ENCODE data around the gene DCAF6.
A peak's percentile ranks its signal among the peaks of the same experiment; 100 is the strongest.
"Not testable (repeated sequence)": the region's sequence is repeated elsewhere in the genome, so short reads cannot be mapped to it uniquely, and the experiment has no call there.

Gene DCAF6, protein sequence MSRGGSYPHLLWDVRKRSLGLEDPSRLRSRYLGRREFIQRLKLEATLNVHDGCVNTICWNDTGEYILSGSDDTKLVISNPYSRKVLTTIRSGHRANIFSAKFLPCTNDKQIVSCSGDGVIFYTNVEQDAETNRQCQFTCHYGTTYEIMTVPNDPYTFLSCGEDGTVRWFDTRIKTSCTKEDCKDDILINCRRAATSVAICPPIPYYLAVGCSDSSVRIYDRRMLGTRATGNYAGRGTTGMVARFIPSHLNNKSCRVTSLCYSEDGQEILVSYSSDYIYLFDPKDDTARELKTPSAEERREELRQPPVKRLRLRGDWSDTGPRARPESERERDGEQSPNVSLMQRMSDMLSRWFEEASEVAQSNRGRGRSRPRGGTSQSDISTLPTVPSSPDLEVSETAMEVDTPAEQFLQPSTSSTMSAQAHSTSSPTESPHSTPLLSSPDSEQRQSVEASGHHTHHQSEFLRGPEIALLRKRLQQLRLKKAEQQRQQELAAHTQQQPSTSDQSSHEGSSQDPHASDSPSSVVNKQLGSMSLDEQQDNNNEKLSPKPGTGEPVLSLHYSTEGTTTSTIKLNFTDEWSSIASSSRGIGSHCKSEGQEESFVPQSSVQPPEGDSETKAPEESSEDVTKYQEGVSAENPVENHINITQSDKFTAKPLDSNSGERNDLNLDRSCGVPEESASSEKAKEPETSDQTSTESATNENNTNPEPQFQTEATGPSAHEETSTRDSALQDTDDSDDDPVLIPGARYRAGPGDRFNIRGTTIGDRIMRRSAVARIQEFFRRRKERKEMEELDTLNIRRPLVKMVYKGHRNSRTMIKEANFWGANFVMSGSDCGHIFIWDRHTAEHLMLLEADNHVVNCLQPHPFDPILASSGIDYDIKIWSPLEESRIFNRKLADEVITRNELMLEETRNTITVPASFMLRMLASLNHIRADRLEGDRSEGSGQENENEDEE

DNA sequence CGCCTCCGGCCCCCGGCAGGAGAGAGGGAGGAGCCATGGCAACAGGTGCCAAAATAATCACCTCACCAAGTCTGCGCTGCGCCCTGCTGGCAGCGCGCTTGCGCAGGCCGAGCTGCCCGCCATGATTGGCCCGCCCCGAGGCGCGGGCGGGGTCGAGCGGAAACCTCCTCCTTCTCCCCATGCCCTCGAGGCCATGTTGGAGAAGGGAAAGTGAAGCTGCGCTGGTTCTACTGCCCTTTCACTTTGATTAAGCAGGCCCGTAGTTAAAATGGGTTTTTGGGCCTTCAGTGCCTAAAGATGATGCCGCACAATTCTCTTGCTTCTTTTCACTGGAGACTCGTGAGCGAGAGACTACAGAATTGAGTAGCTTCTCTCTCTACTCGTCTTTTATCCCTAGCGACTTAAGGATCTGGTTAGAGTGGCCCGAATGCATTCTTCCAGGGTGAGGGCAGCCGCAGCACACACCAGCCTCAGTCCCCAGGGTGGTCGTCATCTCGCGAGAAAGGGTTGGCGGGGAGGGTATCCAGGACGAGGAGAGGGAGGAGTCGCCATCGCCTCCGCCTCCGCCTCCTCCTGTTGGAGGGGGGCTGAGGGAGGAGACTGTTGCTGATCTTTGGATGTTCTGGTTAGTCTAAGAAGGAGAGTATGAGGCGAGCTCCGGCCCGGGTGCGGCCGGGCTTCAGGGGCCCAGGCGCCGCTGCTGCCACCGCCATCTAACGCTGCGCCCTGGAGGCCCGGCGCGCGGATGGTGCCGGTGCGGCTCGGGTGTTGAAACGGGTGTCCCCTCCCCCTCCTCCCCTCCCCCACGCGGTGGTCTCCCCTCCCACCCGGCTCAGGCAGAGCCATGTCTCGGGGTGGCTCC lies at the start of gene DCAF6:
Gene DCAF6, plus strand, starts transcription at position 616 of the 862 bp plus-strand sequence. Its CDS starts 229 bp downstream, at position 845.
- peak; percentile 95 for DNase-seq (ENCODE audit: low read depth)

DNA sequence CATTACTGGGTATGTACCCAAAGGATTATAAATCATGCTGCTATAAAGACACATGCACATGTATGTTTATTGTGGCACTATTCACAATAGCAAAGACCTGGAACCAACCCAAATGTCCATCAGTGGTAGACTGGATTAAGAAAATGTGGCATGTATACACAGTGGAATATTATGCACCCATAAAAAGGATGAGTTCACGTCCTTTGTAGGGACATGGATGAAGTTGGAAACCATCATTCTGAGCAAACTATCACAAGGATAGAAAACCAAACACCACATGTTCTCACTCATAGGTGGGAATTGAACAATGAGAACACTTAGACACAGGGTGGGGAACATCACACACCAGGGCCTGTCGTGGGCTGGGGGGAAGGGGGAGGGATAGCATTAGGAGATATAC lies 49.3 kb upstream of the DCAF6 start:
- DNase-seq (ENCODE audit: low read depth), result not testable (repeated sequence)

DNA sequence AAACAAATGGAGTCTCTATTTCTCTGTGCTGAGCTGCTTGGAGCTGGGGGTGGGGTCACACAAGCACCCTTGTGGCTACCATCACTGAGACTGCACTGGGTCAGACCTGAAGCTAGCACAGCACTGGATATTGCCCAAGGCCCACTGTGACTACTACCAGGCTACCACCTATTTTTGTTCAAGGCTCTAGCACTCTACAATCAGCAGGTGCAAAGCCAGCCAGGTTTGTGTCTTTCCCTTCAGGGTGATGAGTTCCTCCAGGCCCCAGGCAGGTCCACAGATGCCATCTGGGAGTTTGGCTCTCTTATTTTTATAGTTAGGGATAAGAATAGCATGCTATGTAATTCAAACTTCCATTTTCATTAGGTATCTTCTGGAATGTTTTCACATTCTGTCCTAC lies 46.1 kb upstream of the DCAF6 start:
- DNase-seq (ENCODE audit: low read depth), result no peak

DNA sequence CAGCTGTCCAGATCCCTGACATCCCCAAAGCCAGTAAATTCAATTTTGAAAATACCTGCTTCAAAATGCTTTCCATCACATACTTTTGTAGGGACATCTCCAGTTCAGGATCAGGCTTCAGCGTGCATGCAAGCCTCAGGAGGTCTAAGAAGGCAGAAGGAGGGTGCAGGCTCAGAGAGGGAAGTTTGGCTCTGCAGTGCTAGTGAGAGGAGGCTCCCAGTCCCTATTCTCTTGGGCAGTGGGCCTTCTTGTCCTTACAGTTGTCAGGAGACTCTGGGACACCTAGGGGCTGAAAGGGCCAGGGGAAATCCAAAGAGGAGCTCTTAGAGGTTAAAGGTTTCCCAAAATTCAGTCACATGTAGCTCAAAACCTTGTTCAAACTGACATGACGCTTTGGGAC lies 42.7 kb upstream of the DCAF6 start:
- no peak for DNase-seq (ENCODE audit: low read depth)

DNA sequence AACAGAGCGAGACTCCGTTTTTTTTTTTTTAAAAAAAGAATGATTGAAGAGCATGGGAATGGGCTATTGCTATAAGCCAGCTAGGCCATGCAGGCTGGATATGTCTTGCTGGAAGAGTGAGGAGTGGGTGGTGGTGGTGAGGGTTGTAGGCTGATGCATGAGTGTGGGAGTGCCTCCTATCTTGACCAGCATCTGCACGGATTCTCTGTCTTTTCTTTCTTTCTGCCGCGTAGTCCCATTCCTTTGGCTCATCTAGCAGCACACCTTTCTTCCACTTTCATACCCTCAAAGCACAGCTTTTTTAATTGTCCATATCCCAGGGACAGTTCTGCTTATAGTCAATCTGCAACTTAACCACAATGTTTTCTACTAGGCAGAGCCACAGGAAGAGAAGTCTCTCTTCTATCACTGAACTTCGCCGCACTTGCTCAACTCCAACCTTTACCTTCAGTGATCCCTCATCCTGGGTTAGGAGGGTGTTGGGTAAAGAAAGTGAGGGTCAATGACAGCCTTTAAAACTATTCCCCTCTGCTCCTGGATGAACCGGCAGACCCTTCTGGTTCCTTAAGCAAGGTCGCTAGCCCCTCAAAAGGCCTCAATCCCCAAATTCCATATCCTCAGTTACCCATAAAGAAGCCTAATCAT lies 37.8 kb upstream of the DCAF6 start:
- no peak for DNase-seq (ENCODE audit: low read depth)

DNA sequence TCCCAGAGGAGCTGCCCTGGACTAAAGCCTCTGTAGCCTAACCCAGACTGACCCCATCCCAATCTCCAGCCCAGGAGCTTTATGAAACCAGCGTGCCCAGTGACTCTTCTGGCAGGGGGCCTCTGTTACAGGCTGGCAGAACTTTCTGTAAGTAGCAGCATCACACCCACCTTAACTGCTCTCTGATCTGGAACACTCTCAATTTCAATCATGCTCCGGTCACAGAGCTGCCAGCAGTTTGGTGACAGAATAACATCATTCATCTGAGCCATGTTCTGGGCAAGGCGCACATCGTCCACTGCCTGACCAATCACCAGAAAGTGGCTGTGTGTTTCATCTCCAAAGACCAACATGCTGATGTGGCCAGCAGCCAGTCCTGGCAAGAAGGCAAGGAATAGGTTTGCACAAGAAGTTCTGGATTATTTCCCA lies 37.2 kb upstream of the DCAF6 start:
- no peak for DNase-seq (ENCODE audit: low read depth)

DNA sequence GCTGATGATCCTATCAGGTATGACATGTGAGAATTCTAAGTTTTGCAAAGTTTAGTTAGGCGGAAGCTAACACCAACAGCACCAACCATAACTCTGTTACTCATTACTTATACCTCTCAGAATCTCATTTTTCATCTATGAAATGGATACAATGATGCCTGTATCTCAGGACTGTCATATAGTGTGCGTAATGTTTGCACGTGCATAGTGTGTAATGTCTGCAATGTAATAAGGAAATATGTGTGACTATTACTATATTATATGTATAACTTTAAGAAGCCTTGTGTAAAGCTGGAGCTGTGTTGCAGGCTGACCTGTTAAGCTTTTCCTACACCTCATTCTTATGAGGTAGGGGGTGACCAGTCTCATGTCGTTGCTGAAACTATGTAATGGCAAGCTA lies 35.6 kb upstream of the DCAF6 start:
- DNase-seq (ENCODE audit: low read depth), result no peak

DNA sequence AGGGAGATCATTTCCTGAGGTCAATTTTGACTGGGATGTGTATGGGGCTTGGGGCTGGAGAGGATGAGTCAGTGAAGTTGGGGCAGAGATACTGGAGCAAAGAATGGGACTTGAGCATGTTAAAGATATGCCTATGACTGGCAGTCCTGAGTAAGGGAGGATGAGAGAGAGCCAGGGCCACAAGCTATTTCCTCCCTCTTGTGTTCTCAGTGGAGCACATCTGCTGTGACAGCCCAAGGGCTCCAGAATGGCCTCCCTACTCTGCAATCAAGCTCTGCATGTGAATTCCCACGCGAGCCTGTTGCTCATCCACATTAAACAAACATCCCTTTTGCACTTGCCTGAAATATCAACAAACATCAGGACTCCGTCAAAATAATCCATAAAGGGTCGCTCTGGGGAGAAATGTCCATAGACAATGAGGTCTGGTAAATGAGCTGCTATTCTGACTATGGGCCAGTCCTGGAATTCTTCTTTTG lies 31.8 kb upstream of the DCAF6 start:
- DNase-seq (ENCODE audit: low read depth), result no peak

DNA sequence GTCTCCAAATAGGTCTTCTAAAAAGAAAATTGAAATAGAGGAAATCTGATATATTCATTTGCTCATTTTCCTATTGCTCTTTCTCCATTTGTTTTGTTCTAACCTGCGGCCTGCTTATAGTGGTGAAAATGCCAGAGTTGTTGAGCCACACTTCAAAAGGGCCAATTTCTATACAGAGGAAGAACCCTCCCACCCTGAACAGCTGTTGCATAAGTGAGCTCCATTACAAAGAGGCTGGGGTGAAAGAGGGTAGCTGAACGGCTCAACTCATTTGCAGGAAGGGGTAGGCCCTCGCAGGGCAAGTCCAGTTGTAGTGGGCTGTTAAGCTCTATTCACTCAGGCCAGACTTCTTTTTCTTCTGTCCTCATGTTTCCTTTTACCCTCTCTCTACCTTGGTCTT lies 31.3 kb upstream of the DCAF6 start:
- no peak for DNase-seq (ENCODE audit: low read depth)

DNA sequence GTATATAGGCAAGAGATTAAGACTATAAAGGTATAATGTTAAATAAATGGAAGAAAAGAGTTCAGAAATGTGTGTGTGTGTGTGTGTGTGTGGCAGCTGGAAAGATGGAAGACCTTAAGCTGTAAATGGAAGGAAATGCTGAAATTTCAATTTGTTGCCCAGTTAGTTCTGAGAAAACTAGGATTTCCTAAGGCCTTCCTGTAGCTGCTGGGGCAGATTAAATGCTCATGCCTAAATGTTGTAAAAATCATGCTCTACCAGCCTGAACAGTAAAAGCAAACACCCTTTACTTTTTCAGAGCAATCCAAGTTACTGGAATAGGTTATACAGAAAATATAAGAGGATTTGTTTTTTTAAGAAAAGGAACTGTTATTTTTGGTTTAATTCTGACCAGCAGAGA lies 30.8 kb upstream of the DCAF6 start:
- no peak for DNase-seq (ENCODE audit: low read depth)

DNA sequence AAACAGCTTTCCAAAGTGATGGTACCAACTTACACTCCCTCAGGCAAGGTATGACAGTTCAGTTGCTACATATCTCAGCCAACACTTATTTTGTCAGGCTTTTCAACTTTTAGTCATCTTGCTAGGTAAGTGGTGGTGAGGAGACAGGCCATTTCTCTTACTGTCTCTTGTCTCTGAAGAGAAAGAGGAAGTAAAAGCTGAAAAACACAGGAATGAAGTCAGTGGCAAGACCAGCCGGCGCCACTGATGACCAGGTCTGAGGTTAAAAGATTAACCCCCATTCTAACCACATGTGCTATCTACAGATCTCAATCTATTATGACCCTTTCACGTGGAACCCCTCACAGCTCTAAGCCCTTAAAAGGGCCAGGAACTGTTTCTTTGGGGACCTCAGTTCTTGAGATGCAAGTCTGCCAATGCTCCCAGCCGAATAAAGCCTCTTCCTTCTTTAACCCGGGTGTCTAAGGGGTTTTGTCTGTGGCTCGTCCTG lies 26.7 kb upstream of the DCAF6 start:
- DNase-seq (ENCODE audit: low read depth), result no peak

DNA sequence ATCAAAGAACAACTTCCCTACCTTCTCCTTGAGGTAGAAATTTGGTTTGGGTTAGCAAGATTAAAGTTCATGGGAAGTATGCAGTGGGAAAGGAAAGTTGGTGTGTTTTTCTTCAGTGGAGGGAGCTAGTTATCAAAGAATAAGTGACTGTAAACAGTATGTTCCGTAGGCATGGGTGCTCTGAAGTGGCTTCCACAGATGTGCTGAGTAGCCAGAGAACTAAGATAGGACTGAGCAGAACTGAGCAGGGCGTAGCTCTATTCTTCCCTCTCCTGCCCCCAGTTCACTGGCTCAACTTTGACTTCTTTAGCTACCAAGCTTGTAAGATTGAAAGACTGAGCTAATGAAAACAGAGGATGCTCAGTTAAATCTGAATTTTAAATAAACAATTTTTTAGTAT lies 26.0 kb upstream of the DCAF6 start:
- no peak for DNase-seq (ENCODE audit: low read depth)

DNA sequence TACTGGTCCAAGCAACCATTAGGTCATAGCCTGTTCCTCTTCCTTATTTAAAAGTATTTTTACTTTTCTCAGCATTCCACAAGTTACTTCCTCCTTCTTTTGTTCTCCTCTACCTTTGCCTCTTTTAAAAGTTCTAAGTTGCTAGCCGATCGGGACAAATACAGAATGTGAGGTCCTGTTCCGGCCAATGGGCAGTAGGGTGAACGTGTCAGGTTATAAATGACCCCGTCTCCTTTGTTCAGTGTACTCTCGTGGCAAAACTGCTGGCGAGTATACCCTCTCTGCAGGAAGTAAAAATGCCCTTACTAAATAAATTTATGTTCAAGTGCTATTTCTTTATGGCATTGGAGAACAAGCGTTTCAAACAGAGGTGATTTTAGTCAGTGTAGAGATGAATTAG lies 25.1 kb upstream of the DCAF6 start:
- no peak for DNase-seq (ENCODE audit: low read depth)

DNA sequence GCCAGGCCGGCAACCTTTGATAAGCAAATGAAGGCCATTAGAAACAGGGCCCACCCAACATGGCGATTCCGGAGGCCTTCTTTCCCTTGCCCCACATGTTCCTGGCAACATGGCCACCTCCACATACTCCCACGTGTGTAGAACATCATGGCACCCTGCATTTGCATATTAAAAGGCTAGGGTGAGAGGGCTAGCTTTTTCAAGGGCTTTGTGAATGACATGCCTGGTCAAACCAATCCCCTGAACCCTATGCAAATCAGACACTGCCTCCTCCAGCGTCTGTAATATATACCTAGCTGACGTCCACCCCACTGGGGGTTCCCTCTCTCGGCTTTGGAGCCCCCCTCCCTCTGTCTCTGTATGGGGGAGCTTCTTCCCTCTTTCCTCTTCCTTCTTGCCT lies 24.2 kb upstream of the DCAF6 start:
- no peak for DNase-seq (ENCODE audit: low read depth)

DNA sequence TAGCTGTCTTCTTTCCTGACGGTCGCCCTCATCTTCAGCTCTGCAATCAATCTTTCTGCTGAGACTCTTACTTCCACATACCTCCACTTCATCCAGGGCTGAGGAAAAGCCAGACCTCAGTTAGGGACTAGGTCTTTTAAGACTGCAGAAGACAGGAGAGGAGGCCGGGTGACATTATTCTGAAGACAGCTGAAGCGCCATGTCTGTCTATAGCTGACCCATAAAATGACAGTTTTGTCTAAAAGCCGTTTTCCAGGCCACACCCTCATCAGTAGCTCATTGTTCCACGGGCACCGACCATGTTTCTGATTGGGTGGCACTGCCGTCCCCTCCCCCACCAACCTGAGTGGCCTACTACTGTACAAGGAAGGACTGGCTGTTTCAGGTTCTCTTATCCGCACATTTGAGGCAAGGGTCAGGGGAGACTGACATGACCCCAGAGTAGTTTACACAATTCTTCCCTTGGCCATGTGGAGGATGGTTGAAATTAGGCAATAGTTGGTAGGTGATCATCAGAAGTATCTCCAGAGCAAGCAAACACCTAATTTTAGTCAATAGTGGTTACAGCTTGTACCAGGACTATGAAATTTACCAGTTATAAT lies 22.5 kb upstream of the DCAF6 start, which contains the start of gene ADCY10:
Gene ADCY10, minus strand, starts transcription at position 240 of the 602 bp plus-strand sequence. CDS start 8,994 bp downstream, outside the sequence.
- no peak for DNase-seq (ENCODE audit: low read depth)

DNA sequence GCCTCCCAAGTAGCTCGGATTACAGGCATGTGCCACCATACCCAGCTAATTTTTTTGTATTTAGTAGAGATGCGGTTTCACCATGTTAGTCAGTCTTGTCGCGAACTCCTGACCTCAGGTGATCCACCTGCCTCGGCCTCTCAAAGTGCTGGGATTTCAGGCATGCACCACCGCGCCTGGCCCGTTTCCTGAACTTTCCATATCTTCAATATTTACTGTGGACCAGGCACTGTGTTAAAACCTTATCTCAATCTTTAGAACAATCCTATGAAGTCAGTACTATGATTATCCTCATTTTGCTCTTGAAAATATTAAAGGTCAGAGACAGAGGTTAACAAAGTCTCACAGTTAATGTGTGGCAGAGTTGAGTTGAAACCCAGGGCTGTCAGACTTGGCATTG lies 20.9 kb upstream of the DCAF6 start:
- no peak for DNase-seq (ENCODE audit: low read depth)

DNA sequence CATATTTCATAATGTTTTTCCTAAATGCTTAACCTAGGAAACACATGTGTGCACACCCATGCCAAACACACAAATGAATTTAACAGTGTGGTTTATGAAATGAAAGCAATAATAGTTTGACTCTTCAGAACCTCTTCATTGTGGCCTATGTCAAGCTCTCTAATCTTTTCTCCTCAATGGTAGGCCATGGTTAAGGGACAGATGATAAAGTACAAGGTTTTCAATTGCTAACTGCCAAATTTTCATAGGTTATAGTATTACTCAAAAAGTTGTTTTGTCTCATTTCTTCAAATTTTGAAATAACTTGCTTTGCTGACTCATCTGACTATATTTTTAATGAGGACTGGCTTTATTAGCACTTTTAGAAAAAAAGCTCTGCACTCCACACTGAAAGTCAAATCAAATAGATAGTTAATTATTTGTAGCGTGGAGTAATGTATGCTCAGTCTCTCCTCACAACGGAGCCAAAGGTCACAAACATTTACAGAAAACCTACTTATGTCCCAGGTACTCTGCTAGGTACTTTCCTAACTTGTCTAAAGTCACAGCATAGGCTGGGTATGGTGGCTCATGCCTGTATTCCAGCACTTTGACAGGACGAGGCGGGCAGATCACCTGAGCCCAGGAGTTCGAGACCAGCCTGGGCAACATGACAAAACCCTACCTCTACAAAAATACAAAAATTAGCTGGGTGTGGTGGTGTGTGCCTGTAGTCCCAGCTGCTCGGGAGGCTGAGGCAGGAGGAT lies 19.5 kb upstream of the DCAF6 start:
- no peak for DNase-seq (ENCODE audit: low read depth)

DNA sequence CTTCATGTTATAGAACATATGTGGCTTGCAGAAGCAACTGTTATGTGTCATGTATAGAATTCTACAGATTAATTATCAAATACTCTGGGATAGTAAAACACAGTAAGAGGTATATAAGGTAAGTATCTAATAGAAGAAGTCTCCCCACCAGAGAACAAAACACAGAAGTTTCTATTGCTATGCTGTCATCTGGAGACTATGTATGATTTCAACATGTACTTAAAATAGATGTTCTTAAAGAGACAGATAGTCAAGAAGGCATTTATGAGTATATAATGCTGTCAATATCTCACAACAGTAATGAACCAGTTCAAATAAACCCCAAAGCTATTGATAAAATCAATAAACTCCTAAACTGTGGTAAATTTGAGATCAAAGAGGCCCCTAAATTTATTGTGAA lies 14.5 kb upstream of the DCAF6 start:
- no peak for DNase-seq (ENCODE audit: low read depth)

DNA sequence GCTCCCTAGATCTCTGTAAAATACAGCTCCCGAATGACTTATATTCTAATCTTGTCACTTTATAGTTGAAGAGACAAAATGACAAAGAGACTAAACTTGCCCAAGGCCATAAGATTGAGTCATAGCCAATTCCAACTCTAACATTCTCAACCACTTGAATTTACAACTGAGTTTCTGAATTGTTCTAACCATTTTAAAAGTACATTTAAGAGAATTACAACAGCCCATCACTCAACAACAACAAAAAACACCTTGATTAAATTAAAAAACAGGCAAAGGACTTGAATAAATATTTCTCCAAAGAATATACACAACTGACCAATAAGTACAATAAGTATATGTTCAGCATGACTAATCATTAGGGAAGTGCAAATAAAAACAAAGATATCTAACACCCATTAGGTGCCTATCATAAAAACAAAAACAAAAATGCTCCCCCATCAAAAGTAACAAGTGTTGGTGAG lies 13.8 kb upstream of the DCAF6 start:
- no peak for DNase-seq (ENCODE audit: low read depth)

All from activated gamma-delta T cell treated with anti-CD3 and anti-CD28 coated beads, Interleukin-2, amount 50 U/mL, for 16 hours (primary cell).